Measurements from ENCODE around the gene PLA2G6.

DNA sequence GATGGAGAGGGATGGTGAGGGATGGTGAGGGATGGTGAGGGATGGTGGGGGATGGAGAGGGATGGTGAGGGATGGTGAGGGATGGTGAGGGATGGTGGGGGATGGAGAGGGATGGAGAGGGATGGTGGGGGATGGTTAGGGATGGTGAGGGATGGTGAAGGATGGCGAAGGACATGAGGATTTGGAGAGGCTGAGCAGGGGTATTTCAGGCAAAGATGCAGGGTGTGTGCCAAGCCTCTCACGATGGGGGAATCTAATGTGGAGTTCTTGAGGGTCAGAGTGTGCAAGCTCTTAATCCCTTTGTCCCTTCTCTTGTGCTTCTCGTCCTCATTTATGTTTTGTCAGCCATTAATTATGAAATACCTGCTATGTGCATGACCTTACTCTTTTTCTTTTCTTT, 7.5 kb upstream of the PLA2G6 start:
- TF ChIP-seq, protein P1, sequence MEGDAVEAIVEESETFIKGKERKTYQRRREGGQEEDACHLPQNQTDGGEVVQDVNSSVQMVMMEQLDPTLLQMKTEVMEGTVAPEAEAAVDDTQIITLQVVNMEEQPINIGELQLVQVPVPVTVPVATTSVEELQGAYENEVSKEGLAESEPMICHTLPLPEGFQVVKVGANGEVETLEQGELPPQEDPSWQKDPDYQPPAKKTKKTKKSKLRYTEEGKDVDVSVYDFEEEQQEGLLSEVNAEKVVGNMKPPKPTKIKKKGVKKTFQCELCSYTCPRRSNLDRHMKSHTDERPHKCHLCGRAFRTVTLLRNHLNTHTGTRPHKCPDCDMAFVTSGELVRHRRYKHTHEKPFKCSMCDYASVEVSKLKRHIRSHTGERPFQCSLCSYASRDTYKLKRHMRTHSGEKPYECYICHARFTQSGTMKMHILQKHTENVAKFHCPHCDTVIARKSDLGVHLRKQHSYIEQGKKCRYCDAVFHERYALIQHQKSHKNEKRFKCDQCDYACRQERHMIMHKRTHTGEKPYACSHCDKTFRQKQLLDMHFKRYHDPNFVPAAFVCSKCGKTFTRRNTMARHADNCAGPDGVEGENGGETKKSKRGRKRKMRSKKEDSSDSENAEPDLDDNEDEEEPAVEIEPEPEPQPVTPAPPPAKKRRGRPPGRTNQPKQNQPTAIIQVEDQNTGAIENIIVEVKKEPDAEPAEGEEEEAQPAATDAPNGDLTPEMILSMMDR (IDR thresholded peaks at IDR 0.05): no peak
- TF ChIP-seq POLR2A (IDR thresholded peaks at IDR 0.05): no peak

Data from esophagus squamous epithelium (tissue), 4 donors.